Fibroblast of lung (primary cell): Measurements from ENCODE around the gene CDC42EP1. TPM values are rescaled to one million over a fixed set of nuclear protein-coding genes. Genes with fewer than 3 reads are reported as not detected.

Experiments used
- DNase-seq, 2 donors: peaks; one replicate each; pipeline versions ENCODE4 v3.0.0 to v3.0.0-alpha.2; 2010; ENCODE audit warnings: low read depth in 2 of 2
- H2AFZ ChIP-seq: 2 replicates; pipeline ENCODE4 v1.5.1; 2012; ENCODE audit warnings: low read length, control low read depth, inconsistent platforms
- H3K27ac ChIP-seq: 2 replicates; pipeline ENCODE4 v1.5.1; 2011; ENCODE audit warnings: low read length, control low read depth; ENCODE audit not compliant: insufficient read depth
- H3K27me3 ChIP-seq: 2 replicates; pipeline ENCODE4 v1.5.1; 2011; ENCODE audit warnings: mild to moderate bottlenecking, low read length; ENCODE audit not compliant: control insufficient read depth, insufficient read depth
- H3K36me3 ChIP-seq: 2 replicates; pipeline ENCODE4 v1.5.1; 2011; ENCODE audit warnings: low read length; ENCODE audit not compliant: control insufficient read depth, insufficient read depth
- H3K4me1 ChIP-seq: 2 replicates; pipeline ENCODE4 v1.5.1; 2011; ENCODE audit warnings: low read length; ENCODE audit not compliant: control insufficient read depth, insufficient read depth; ENCODE audit errors: extremely low read depth
- H3K4me2 ChIP-seq: 2 replicates; pipeline ENCODE4 v1.5.1; 2011; ENCODE audit warnings: low read length, control low read depth; ENCODE audit not compliant: insufficient read depth; ENCODE audit errors: extremely low read depth
- H3K4me3 ChIP-seq, 4 experiments: fragments of 200-600 bp in 1 of 4; sonication (generic) in 1 of 4; replicated peaks in 1 of 4; 2 replicates each; pipeline ENCODE4 v1.5.1; 2011 to 2016; ENCODE audit warnings: low read length in 4 of 4, low read depth in 3 of 4, mild to moderate bottlenecking in 3 of 4, control low read depth in 2 of 4, inconsistent platforms in 1 of 4, mixed read lengths in 1 of 4; ENCODE audit not compliant: insufficient read depth in 1 of 4; ENCODE audit errors: control extremely low read depth in 1 of 4
- H3K79me2 ChIP-seq: 2 replicates; pipeline ENCODE4 v1.5.1; 2012; ENCODE audit warnings: mild to moderate bottlenecking, low read length, inconsistent platforms; ENCODE audit not compliant: control insufficient read depth, insufficient read depth
- H3K9ac ChIP-seq: 2 replicates; pipeline ENCODE4 v1.5.1; 2011; ENCODE audit warnings: mild to moderate bottlenecking, low read length, control low read depth; ENCODE audit not compliant: insufficient read depth
- H3K9me3 ChIP-seq: 2 replicates; pipeline ENCODE4 v1.5.1; 2012; ENCODE audit warnings: low read depth, low read length; ENCODE audit not compliant: control insufficient read depth, insufficient read depth
- H4K20me1 ChIP-seq: 2 replicates; pipeline ENCODE4 v1.5.1; 2011; ENCODE audit warnings: low read length; ENCODE audit not compliant: control insufficient read depth, insufficient read depth; ENCODE audit errors: extremely low read depth
- EZH2 ChIP-seq: IDR thresholded peaks from 2 replicates; pipeline ENCODE4 v1.5.1; 2012; ENCODE audit warnings: low read length, control low read depth, mild to moderate bottlenecking; ENCODE audit errors: missing control alignments
- polyA plus RNA-seq, 2 donors: library from polyadenylated mRNA; depleted of rRNA in 1 of 2; stranded (reverse) in 1 of 2; unstranded in 1 of 2; fragments of >200 nt; gene quantifications; 2 replicates each; pipeline ENCODE4 v1.2.1, GENCODE V29; 2011 to 2012; ENCODE audit warnings: missing spikeins in 1 of 2
- total RNA-seq: library from RNA; depleted of rRNA; stranded (reverse); fragments of >200 nt; gene quantifications from 2 replicates; pipeline ENCODE4 v1.2.1, GENCODE V29; 2014
- TF ChIP-seq, protein P1 (sequence below), 2 donors: IDR thresholded peaks in 1 of 2; conservative IDR thresholded peaks in 1 of 2; 1 replicate in 1 of 2; 2 replicates in 1 of 2; pipeline ENCODE4 v1.5.1; 2011 to 2012; ENCODE audit warnings: low read length in 2 of 2, control low read depth in 1 of 2, inconsistent platforms in 1 of 2, low read depth in 1 of 2, mild to moderate bottlenecking in 1 of 2

Gene CDC42EP1
- total and polyA plus RNA-seq, 2 donors (not counting 1 experiment from before 2014, with no cell fraction given), result 10.4 to 17.2 TPM

DNA sequence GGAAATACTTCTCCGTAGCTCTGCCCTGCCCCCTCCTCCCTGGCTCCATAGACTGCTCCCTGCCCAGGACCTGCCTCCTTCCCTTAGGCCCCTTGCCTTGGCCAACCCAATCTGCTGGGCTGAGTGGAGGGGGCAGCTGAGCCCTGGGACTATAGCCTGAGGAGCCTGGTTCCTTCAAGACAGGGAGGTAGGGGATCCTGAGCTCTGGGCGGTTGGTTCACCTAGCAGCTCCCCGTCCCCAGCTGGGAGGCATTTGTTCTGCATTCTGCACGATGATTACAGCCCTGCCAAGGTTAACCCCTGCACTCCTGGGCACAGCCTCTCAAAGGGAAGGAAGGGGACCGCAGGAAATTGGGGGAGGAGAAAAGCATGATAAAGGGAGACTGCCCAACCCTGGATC, 3.6 kb upstream of the CDC42EP1 start:
- no peaks in the 10 kb centered on the region for H4K20me1 ChIP-seq
- H3K4me3 ChIP-seq, result no peak overlapping the region
- H3K9ac ChIP-seq, result no peak overlapping the region
- H3K27me3 ChIP-seq, result no peaks in the 10 kb centered on the region
- H3K4me2 ChIP-seq, result no peak overlapping the region
- peak in 1 of 2 donors; percentile 46 for DNase-seq
- no peaks in the 10 kb centered on the region for H3K36me3 ChIP-seq
- H3K9me3 ChIP-seq, result no peaks in the 10 kb centered on the region
- H3K27ac ChIP-seq, result no peak overlapping the region
- no peak overlapping the region for H2AFZ ChIP-seq
- H3K4me1 ChIP-seq, result peaks cover 15% of the 10 kb centered on the region
- TF ChIP-seq, protein P1, sequence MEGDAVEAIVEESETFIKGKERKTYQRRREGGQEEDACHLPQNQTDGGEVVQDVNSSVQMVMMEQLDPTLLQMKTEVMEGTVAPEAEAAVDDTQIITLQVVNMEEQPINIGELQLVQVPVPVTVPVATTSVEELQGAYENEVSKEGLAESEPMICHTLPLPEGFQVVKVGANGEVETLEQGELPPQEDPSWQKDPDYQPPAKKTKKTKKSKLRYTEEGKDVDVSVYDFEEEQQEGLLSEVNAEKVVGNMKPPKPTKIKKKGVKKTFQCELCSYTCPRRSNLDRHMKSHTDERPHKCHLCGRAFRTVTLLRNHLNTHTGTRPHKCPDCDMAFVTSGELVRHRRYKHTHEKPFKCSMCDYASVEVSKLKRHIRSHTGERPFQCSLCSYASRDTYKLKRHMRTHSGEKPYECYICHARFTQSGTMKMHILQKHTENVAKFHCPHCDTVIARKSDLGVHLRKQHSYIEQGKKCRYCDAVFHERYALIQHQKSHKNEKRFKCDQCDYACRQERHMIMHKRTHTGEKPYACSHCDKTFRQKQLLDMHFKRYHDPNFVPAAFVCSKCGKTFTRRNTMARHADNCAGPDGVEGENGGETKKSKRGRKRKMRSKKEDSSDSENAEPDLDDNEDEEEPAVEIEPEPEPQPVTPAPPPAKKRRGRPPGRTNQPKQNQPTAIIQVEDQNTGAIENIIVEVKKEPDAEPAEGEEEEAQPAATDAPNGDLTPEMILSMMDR (conservative IDR thresholded peaks at IDR 0.05 in 1 of 2, IDR thresholded peaks at IDR 0.05 in 1 of 2; ENCODE audit: low read depth in 1 of 2, low read length in 2 of 2), result no peak
- no peak for TF ChIP-seq EZH2
- H3K79me2 ChIP-seq, result peaks cover 11% of the 10 kb centered on the region

DNA sequence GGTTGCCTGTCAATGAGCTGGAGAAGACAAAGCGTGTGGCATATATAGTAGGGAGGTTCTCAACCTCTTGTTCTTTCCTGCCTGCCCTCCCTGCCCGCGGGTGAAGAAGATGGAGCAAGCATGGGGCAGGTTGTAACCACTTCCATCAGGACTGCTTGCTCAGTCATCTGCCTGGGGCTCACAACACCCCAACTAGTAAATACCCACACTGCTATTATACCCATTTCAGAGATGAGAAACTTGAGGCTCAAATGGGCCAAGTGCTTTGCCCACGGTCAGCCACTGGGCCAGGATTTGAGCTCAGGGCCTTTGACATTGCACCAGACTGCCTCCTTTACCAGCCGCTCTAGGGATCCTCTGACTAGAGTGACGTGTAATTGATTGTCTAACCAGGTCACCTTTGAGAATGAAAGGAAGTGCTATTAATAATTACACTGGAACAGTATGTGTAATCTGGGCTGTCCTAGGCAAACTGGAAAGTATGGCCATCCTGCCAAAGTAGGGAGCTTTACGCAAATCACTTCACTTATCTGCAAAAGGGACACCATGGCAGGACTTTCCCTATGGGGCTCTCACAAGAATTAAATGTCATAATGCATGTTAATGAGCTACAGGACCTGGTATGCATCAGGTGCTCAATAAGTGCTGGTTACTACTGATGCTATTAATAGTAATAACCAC, 2.8 kb upstream of the CDC42EP1 start:
- no peaks in the 10 kb centered on the region for H3K9me3 ChIP-seq
- no peak overlapping the region for H2AFZ ChIP-seq
- H3K27me3 ChIP-seq, result no peaks in the 10 kb centered on the region
- no peak overlapping the region for H3K9ac ChIP-seq
- H3K4me2 ChIP-seq, result no peak overlapping the region
- peaks cover 14% of the 10 kb centered on the region for H3K4me1 ChIP-seq
- no peaks in the 10 kb centered on the region for H3K36me3 ChIP-seq
- TF ChIP-seq EZH2, result no peak
- TF ChIP-seq, protein P1 (conservative IDR thresholded peaks at IDR 0.05 in 1 of 2, IDR thresholded peaks at IDR 0.05 in 1 of 2; ENCODE audit: low read depth in 1 of 2, low read length in 2 of 2), result no peak
- no peak overlapping the region for H3K4me3 ChIP-seq
- H4K20me1 ChIP-seq, result no peaks in the 10 kb centered on the region
- no peak overlapping the region for H3K27ac ChIP-seq
- peaks cover 18% of the 10 kb centered on the region for H3K79me2 ChIP-seq
- DNase-seq, result no peak

DNA sequence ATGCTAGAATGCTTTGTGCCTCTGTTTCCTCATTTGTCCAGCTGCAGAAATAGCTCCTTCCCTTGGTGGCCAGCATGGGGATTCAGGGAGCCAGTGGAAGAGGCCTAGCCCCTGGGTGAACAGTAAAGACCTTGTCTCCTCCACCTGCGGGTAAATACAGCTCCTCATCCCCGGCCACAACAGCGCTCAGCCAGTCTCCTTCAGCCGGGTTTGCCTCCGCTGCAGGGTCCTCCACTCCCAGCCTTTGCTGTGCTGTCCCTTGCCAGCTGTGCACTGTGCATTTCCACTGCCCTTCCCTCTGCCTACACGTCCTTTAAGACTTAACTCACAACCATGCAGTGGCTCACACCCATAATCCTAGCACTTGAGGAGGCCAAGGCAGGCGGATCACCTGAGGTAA, 1.5 kb upstream of the CDC42EP1 start:
- Histone ChIP-seq H3K79me2 (peaks cover 29% of the 10 kb centered on the region), H4K20me1 (peaks cover 2% of the 10 kb centered on the region), H3K4me1 (peaks cover 19% of the 10 kb centered on the region), H3K4me3 (no peak overlapping the region), H3K36me3 (no peaks in the 10 kb centered on the region), H2AFZ (no peak overlapping the region), H3K27ac (no peak overlapping the region), H3K9me3 (no peaks in the 10 kb centered on the region), H3K27me3 (no peaks in the 10 kb centered on the region), H3K9ac (no peak overlapping the region), H3K4me2 (no peak overlapping the region)
- no peak for TF ChIP-seq EZH2
- TF ChIP-seq, protein P1 (conservative IDR thresholded peaks at IDR 0.05 in 1 of 2, IDR thresholded peaks at IDR 0.05 in 1 of 2; ENCODE audit: low read depth in 1 of 2, low read length in 2 of 2), result no peak
- DNase-seq, result no peak
